ENCODE data around the gene PUS3.
"Not testable (repeated sequence)": the region's sequence is repeated elsewhere in the genome, so short reads cannot be mapped to it uniquely, and the experiment has no call there.

The PUS3 gene

DNA sequence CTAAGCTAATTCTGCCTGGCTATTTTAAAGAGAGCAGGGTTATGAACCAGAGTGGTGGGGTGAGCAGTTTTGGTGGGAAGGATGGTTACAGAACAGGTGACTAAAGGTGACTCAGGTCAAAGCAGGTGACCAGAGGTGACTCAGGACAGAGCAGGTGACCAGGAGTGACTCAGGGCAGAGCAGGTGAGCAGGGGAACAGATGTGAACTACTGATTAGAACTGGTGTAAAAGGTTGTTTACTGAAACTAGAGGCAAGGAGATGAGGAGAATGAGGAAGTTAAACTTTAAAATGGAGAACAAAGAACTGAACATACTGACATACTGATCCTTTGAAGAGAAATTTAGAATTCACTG is 30.9 kb downstream of the PUS3 start:
- H3K4me3 Mint-ChIP-seq = no peak overlapping the region
- H3K9me3 Mint-ChIP-seq = peaks cover 14% of the 10 kb centered on the region
- H3K4me1 Mint-ChIP-seq = peaks cover 10% of the 10 kb centered on the region
- peaks cover 18% of the 10 kb centered on the region for H3K36me3 Mint-ChIP-seq
- no peaks in the 10 kb centered on the region for H3K27me3 Mint-ChIP-seq
- peak overlapping the region; percentile 36 for H3K27ac Mint-ChIP-seq
- ATAC-seq = peak; percentile 62

DNA sequence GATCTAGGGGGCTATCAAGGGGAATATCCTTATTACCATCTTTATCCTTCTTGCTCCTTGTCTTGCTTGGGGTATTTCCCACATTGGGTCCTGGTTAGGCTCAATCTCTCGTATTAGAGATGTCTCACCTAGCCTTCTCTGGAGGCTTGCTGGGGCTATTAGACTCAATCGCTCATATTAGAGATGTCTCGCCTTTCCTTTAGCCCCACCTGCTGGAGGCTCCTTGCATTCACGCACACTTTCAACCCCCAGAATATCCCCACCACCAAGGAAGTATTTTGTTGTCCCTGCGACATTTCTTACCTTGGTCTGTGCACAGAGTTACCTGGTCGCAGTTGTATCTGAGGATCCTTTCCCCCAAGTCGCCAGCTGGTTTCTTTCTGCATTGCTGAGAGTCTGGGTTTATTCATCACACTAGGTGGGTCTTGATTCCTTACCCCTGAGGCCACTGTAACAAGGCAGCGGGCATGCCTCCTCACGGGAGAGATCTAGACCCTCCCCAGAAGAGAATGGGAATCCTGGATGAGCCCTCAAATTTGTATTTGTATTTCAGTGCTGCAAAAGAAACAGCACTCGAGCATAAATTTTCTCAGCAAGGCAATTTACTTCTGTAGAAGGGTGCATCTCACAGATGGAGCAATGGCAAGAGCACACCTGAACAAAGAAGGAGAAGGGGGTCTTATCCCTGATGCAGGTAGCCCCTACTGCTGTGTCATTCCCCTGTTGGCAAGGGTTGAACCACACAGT is 31.4 kb downstream of the PUS3 start:
- H3K4me1 Mint-ChIP-seq = peaks cover 10% of the 10 kb centered on the region

DNA sequence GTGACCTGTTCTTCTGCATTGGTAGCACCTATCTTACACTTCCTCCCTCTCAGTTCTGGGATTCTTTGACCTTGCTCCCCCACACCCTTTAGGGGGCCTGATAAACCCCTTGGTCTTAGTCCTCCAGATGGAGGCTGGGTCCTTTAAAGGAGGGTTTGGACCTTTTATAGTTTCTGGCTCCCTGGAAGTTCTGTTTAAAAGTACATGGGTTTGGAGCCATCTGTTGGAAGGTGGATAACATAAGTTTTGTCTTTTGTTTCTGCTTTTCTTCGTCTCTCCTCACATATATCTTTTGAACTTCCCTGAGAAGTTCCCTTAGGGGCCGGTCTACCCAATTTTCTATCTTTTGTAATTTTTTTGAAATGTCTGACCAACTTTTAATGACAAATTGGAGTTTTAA is 33.5 kb downstream of the PUS3 start:
- Mint-ChIP-seq H3K4me1 (peaks cover 10% of the 10 kb centered on the region), H3K4me3 (no peak overlapping the region), H3K36me3 (peaks cover 18% of the 10 kb centered on the region), H3K27me3 (no peaks in the 10 kb centered on the region), H3K9me3 (peaks cover 14% of the 10 kb centered on the region), H3K27ac (no peak overlapping the region)
- no peak for ATAC-seq

More for the DNA sequence above, 31.4 kb downstream of the PUS3 start:
- Mint-ChIP-seq H3K27ac (peak overlapping the region; percentile 36), H3K36me3 (peaks cover 18% of the 10 kb centered on the region), H3K4me3 (no peak overlapping the region), H3K27me3 (no peaks in the 10 kb centered on the region), H3K9me3 (peaks cover 14% of the 10 kb centered on the region)
- no peak for ATAC-seq

DNA sequence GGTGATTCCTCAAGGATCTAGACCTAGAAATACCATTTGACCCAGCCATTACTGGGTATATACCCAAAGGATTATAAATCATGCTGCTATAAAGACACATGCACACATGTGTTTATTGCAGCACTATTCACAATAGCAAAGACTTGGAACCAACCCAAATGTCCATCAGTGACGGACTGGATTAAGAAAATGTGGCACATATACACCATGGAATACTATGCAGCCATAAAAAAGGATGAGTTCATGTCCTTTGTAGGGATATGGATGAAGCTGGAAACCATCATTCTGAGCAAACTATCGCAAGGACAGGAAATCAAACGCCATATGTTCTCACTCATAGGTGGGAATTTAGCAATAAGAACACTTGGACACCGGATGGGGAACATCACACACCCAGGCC is 37.7 kb downstream of the PUS3 start:
- H3K27ac Mint-ChIP-seq, H3K4me1 Mint-ChIP-seq, H3K36me3 Mint-ChIP-seq, H3K4me3 Mint-ChIP-seq, H3K27me3 Mint-ChIP-seq, ATAC-seq, H3K9me3 Mint-ChIP-seq: not testable (repeated sequence)

DNA sequence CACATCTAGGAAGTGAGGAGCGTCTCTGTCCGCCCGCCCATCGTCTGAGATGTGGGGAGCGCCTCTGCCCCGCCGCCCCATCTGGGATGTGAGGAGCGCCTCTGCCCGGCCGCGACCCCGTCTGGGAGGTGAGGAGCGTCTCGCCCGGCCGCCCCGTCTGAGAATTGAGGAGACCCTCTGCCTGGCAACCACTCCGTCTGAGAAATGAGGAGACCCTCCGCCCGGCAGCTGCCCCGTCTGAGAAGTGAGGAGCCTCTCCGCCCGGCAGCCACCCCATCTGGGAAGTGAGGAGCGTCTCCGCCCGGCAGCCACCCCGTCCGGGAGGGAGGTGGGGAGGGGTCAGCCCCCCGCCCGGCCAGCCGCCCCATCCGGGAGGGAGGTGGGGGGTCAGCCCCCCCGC is 40.2 kb downstream of the PUS3 start:
- not testable (repeated sequence) for H3K36me3 Mint-ChIP-seq, H3K27me3 Mint-ChIP-seq, H3K27ac Mint-ChIP-seq, H3K4me3 Mint-ChIP-seq, H3K4me1 Mint-ChIP-seq, ATAC-seq
- peaks cover 17% of the 10 kb centered on the region for H3K9me3 Mint-ChIP-seq

DNA sequence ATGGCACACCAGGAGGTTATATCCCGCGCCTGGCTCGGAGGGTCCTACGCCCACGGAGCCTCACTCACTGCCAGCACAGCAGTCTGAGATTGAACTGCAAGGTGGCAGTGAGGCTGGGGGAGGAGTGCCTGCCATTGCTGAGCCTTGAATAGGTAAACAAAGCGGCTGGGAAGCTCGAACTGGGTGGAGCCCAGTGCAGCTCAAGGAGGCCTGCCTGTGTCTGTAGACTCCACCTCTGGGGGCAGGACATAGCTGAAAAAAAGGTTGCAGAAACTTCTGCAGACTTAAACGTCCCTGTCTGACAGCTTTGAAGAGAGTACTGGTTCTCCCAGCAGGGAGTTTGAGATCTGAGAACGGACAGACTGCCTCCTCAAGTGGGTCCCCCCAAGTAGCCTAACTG is 45.3 kb downstream of the PUS3 start:
- H3K4me3 Mint-ChIP-seq, H3K36me3 Mint-ChIP-seq: not testable (repeated sequence)

DNA sequence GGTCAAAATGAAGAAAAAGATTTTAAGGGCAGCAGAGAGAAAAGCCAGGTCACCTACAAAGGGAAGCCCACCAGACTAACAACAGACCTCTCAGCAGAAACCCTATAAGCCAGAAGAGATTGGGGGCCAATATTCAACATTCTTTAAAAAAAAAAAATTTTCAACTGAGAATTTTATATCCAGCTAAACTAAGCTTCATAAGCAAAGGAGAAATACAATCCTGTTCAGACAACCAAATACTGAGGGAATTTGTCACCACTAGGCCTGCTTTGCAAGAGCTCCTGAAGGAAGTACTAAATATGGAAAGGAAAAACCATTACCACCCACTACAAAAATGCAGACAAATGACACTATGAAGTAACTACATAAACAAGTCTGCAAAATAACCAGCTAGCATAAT is 56.8 kb downstream of the PUS3 start:
- Mint-ChIP-seq H3K27ac (no peak overlapping the region), H3K4me3 (no peak overlapping the region), H3K9me3 (peaks cover 29% of the 10 kb centered on the region), H3K36me3 (peaks cover 5% of the 10 kb centered on the region), H3K27me3 (peaks cover 12% of the 10 kb centered on the region), H3K4me1 (peaks cover 7% of the 10 kb centered on the region)
- no peak for ATAC-seq

More for the DNA sequence above, 45.3 kb downstream of the PUS3 start:
- not testable (repeated sequence) for H3K27ac Mint-ChIP-seq, ATAC-seq, H3K4me1 Mint-ChIP-seq
- Mint-ChIP-seq H3K9me3 (peaks cover 19% of the 10 kb centered on the region), H3K27me3 (peaks cover 18% of the 10 kb centered on the region)
